Left renal cortex interstitium (tissue), 4 donors: ENCODE data around the gene DHRS9. TPM values are rescaled to one million over a fixed set of nuclear protein-coding genes. Genes with fewer than 3 reads are reported as not detected.
"Not testable (repeated sequence)": the region's sequence is repeated elsewhere in the genome, so short reads cannot be mapped to it uniquely, and the experiment has no call there.

Experiments used
- DNase-seq, 4 donors: peaks; one replicate each; pipeline ENCODE4 v3.0.0-alpha.2; 2013; ENCODE audit warnings: low read depth in 4 of 4, low spot score in 2 of 4, missing footprints in 1 of 4
- polyA plus RNA-seq, 4 donors: library from polyadenylated mRNA; unstranded; fragments of 120-200 nt; gene quantifications; one replicate each; pipeline ENCODE4 v1.2.1, GENCODE V29; 2013; ENCODE audit not compliant: insufficient read length in 4 of 4

The DHRS9 gene
- polyA plus RNA-seq, result 1 to 10 TPM in 1 of 4 donors, under 1 TPM in 3; 0.14 to 1.8 (median 0.58) TPM

- no peak for DNase-seq
Observed at GRCh38 chr2:169069341-169069740, at the start of gene DHRS9. TSS of gene DHRS9 (plus strand) at chr2:169069563. CDS start at chr2:169081582, 12,019 bp downstream.

- DNase-seq, result no peak
Observed at GRCh38 chr2:169023161-169023560, 46.2 kb upstream of the DHRS9 start.

GRCh38 chr2:169026056-169026455 lies 43.3 kb upstream of the DHRS9 start:
- no peak for DNase-seq

- no peak for DNase-seq
Observed at GRCh38 chr2:169027234-169027633, 42.1 kb upstream of the DHRS9 start.

GRCh38 chr2:169029341-169029740 lies 40.0 kb upstream of the DHRS9 start:
- DNase-seq, result no peak

- no peak for DNase-seq
Observed at GRCh38 chr2:169031202-169031601, 38.2 kb upstream of the DHRS9 start, which contains the start of gene ABCB11. TSS of gene ABCB11 (minus strand) at chr2:169031324. CDS start at chr2:169018125, 13,199 bp downstream.

GRCh38 chr2:169034256-169034655 lies 35.1 kb upstream of the DHRS9 start:
- DNase-seq, result no peak

- DNase-seq, result no peak
Observed at GRCh38 chr2:169034984-169035544, 34.3 kb upstream of the DHRS9 start.

- no peak for DNase-seq
Observed at GRCh38 chr2:169035887-169036286, 33.5 kb upstream of the DHRS9 start.

GRCh38 chr2:169036736-169037440 lies 32.5 kb upstream of the DHRS9 start:
- no peak for DNase-seq

GRCh38 chr2:169038338-169038757 lies 31.0 kb upstream of the DHRS9 start:
- no peak for DNase-seq

- DNase-seq, result no peak
Observed at GRCh38 chr2:169039702-169040101, 29.7 kb upstream of the DHRS9 start.

GRCh38 chr2:169041594-169041993 lies 27.8 kb upstream of the DHRS9 start:
- DNase-seq, result no peak

GRCh38 chr2:169042856-169043255 lies 26.5 kb upstream of the DHRS9 start:
- no peak for DNase-seq

- no peak for DNase-seq
Observed at GRCh38 chr2:169046440-169047151, 22.8 kb upstream of the DHRS9 start.

GRCh38 chr2:169047256-169048250 lies 21.8 kb upstream of the DHRS9 start:
- DNase-seq, result no peak

GRCh38 chr2:169049142-169049541 lies 20.2 kb upstream of the DHRS9 start:
- DNase-seq, result no peak

GRCh38 chr2:169050476-169051240 lies 18.7 kb upstream of the DHRS9 start:
- no peak for DNase-seq

- not testable (repeated sequence) for DNase-seq
Observed at GRCh38 chr2:169054575-169054974, 14.8 kb upstream of the DHRS9 start.

GRCh38 chr2:169064199-169064598 lies 5.2 kb upstream of the DHRS9 start:
- not testable (repeated sequence) for DNase-seq
